K562 (cell line): ENCODE data around the gene DHRS4L2. TPM values are rescaled to one million over a fixed set of nuclear protein-coding genes. Genes with fewer than 3 reads are reported as not detected.

Experiments used
- ATAC-seq: fragments of 200-7000 bp; cut with Tn5 transposase; 3 replicates; pipeline ENCODE4 v1.9.1; 2020; ENCODE audit warnings: moderate library complexity
- BruUV-seq: library from RNA; stranded (reverse); fragments of 400-500 nt; replicated peaks from 2 replicates; lab custom pipeline; 2021; lab: Mats Ljungman, UMichigan
- CTCF ChIA-PET: fragments of 300-600 bp; formaldehyde crosslinking; extraction: SDS; loops from one replicate; lab custom pipeline; 2021; ENCODE audit warnings: low intra/inter-chr PET ratio; lab: Yijun Ruan, JAX
- POLR2A ChIA-PET: fragments of 300-600, 350-650 bp; sonication (Branson Sonifier 250); formaldehyde crosslinking; extraction: SDS; loops from one replicate; lab custom pipeline; 2021; ENCODE audit warnings: antibody characterized with exemption, inconsistent platforms; lab: Yijun Ruan, JAX
- DNase-seq, 4 experiments: peaks; one replicate each; pipeline versions ENCODE4 v3.0.0 to v3.0.0-alpha.2; 2011 to 2018; ENCODE audit warnings: low spot score in 3 of 4, mixed read lengths in 3 of 4; ENCODE audit errors: extremely low read depth in 1 of 4
- FAIRE-seq: peaks from 2 replicates; lab custom pipeline; 2011; peaks lifted over from hg19 to GRCh38; lab: Jason Lieb, UNC
- H2AFZ ChIP-seq: 2 replicates; pipeline ENCODE4 v1.6.0; 2011; ENCODE audit warnings: low read depth, low read length, control low read depth, inconsistent platforms
- H3K27ac ChIP-seq: fragments of 200-600 bp; 3 replicates; pipeline ENCODE4 v1.8.0; 2011; ENCODE audit warnings: low read depth, mild to moderate bottlenecking, control low read depth, inconsistent platforms, low read length, moderate library complexity, mixed read lengths; ENCODE audit errors: extremely low read depth
- H3K27me3 ChIP-seq, 2 experiments: fragments of 300-600 bp in 1 of 2; 2 replicates in 1 of 2; 3 replicates in 1 of 2; pipeline versions ENCODE4 v1.6.0 to v1.8.0; 2011; ENCODE audit warnings: inconsistent platforms in 2 of 2, low read length in 2 of 2, mild to moderate bottlenecking in 1 of 2, mixed read lengths in 1 of 2, moderate library complexity in 1 of 2; ENCODE audit not compliant: control insufficient read depth in 2 of 2, insufficient read depth in 2 of 2
- H3K36me3 ChIP-seq: fragments of 300-600 bp; 3 replicates; pipeline ENCODE4 v1.8.0; 2011; ENCODE audit warnings: mild to moderate bottlenecking, low read length, inconsistent platforms; ENCODE audit not compliant: control insufficient read depth, insufficient read depth
- H3K4me1 ChIP-seq, 2 experiments: fragments of 200-600 bp in 1 of 2; replicated peaks in 1 of 2; 2 replicates in 1 of 2; 3 replicates in 1 of 2; pipeline versions ENCODE4 v1.5.1 to v1.8.0; 2011; ENCODE audit warnings: inconsistent platforms in 2 of 2, low read length in 2 of 2, mild to moderate bottlenecking in 1 of 2, mixed read lengths in 1 of 2, moderate library complexity in 1 of 2; ENCODE audit not compliant: control insufficient read depth in 2 of 2, insufficient read depth in 2 of 2
- H3K4me2 ChIP-seq: 2 replicates; pipeline ENCODE4 v1.6.1; 2011; ENCODE audit warnings: low read length, control low read depth, inconsistent platforms, mixed read lengths; ENCODE audit not compliant: insufficient read depth
- H3K4me3 ChIP-seq: fragments of 200-600 bp; sonication (generic), shearing (Covaris generic); 2 replicates; pipeline ENCODE4 v1.5.1; 2016; ENCODE audit warnings: control low read depth, inconsistent platforms
- H3K79me2 ChIP-seq: fragments of 200-600 bp; 3 replicates; pipeline ENCODE4 v1.8.0; 2011; ENCODE audit warnings: low read length, inconsistent platforms; ENCODE audit not compliant: control insufficient read depth, insufficient read depth
- H3K9ac ChIP-seq, 2 experiments: 2 replicates each; pipeline versions ENCODE4 v1.6.0 to v1.6.1; 2011; ENCODE audit warnings: low read depth in 2 of 2, low read length in 2 of 2, control low read depth in 1 of 2, inconsistent platforms in 1 of 2, mild to moderate bottlenecking in 1 of 2, mixed read lengths in 1 of 2; ENCODE audit not compliant: insufficient read depth in 1 of 2
- H3K9me1 ChIP-seq: one replicate; pipeline ENCODE4 v1.6.0; 2011; ENCODE audit warnings: inconsistent platforms, mild to moderate bottlenecking, low read length, moderate library complexity; ENCODE audit not compliant: control insufficient read depth, insufficient read depth
- H3K9me3 ChIP-seq: replicated peaks from 2 replicates; pipeline ENCODE4 v1.5.1; 2011; ENCODE audit warnings: low read depth, low read length, inconsistent platforms; ENCODE audit not compliant: control insufficient read depth, insufficient read depth
- H4K20me1 ChIP-seq: replicated peaks from 2 replicates; pipeline ENCODE4 v1.6.1; 2011; ENCODE audit warnings: low read length, inconsistent platforms, mixed read lengths; ENCODE audit not compliant: control insufficient read depth, insufficient read depth
- ARID1B ChIP-seq: fragments of 450-650 bp; IDR thresholded peaks from 2 replicates; pipeline ENCODE4 v1.6.1; 2016; ENCODE audit warnings: antibody characterized with exemption, mild to moderate bottlenecking, inconsistent platforms
- ATF1 ChIP-seq, 2 experiments: fragments of 450-650 bp in 1 of 2; IDR thresholded peaks; 2 replicates each; pipeline ENCODE4 v1.6.1; 2016; ENCODE audit warnings: missing compliant biosample characterization in 1 of 2, missing genetic modification characterization in 1 of 2
- CCNT2 ChIP-seq: IDR thresholded peaks from 2 replicates; pipeline ENCODE4 v1.6.1; 2011; ENCODE audit warnings: borderline replicate concordance, low read depth, mild to moderate bottlenecking, moderate library complexity, mixed read lengths, low read length; ENCODE audit not compliant: insufficient read length; ENCODE audit errors: extremely low read depth
- CXXC5 ChIP-seq: fragments of 250-450 bp; sonication (Bioruptor Pico); IDR thresholded peaks from 2 replicates; pipeline ENCODE4 v1.8.0; 2022; ENCODE audit warnings: inconsistent platforms, mild to moderate bottlenecking, moderate library complexity
- ETS2 ChIP-seq: IDR thresholded peaks from 2 replicates; pipeline ENCODE4 v1.6.1; 2016; ENCODE audit warnings: borderline replicate concordance, missing genetic modification characterization, mild to moderate bottlenecking, moderate library complexity, missing compliant biosample characterization; ENCODE audit not compliant: poor library complexity, severe bottlenecking
- MAZ ChIP-seq, 2 experiments: fragments of 450-650 bp in 1 of 2; sonication (generic) in 1 of 2; formaldehyde crosslinking; IDR thresholded peaks in 1 of 2; conservative IDR thresholded peaks in 1 of 2; 2 replicates each; pipeline versions ENCODE4 v1.4.0 to v1.5.0; 2020; ENCODE audit warnings: mild to moderate bottlenecking in 1 of 2, missing genetic modification reagents in 1 of 2
- MEIS2 ChIP-seq: fragments of 450-650 bp; IDR thresholded peaks from 2 replicates; pipeline ENCODE4 v1.6.1; 2014; ENCODE audit warnings: mild to moderate bottlenecking; ENCODE audit not compliant: partially characterized antibody
- MTA3 ChIP-seq: fragments of 450-650 bp; formaldehyde crosslinking; IDR thresholded peaks from 2 replicates; pipeline ENCODE4 v1.6.1; 2017; ENCODE audit warnings: mild to moderate bottlenecking, borderline replicate concordance
- PHF20 ChIP-seq: fragments of 450-650 bp; IDR thresholded peaks from 2 replicates; pipeline ENCODE4 v1.6.1; 2018; ENCODE audit not compliant: partially characterized antibody
- PHF21A ChIP-seq: fragments of 450-650 bp; IDR thresholded peaks from 2 replicates; pipeline ENCODE4 v1.6.1; 2017; ENCODE audit warnings: low read depth, borderline replicate concordance
- POU5F1 ChIP-seq: fragments of 150-350 bp; IDR thresholded peaks from 2 replicates; pipeline ENCODE4 v1.6.1; 2014; ENCODE audit warnings: borderline replicate concordance, low read length, low read depth, mild to moderate bottlenecking; ENCODE audit not compliant: partially characterized antibody
- THAP12 ChIP-seq: fragments of 250-450 bp; sonication (Bioruptor Pico); IDR thresholded peaks from 2 replicates; pipeline ENCODE4 v1.9.0; 2021; ENCODE audit warnings: mild to moderate bottlenecking, inconsistent platforms
- ZNF12 ChIP-seq: sonication (generic); formaldehyde crosslinking; IDR thresholded peaks from 2 replicates; pipeline ENCODE4 v1.4.0; 2020; ENCODE audit warnings: mild to moderate bottlenecking, missing genetic modification reagents
- ZNF263 ChIP-seq: sonication (generic); formaldehyde crosslinking; IDR thresholded peaks from 2 replicates; pipeline ENCODE4 v1.8.0; 2022; ENCODE audit warnings: mild to moderate bottlenecking, missing genetic modification reagents, borderline replicate concordance
- WGBS: fragments of 100-300 bp; shearing (Covaris generic); methylation state at CpG from one replicate; pipeline ENCODE4 v1.1.6; 2016; ENCODE audit warnings: low coverage, mixed read lengths; ENCODE audit not compliant: insufficient coverage; ENCODE audit errors: missing lambda C conversion rate; 5-methylcytosine and 5-hydroxymethylcytosine counted together
- in situ Hi-C: fragments of 300-500 bp; cut with MboI; formaldehyde crosslinking; loops from 4 replicates; pipeline ENCODE4 v1.15.0; 2018; ENCODE audit warnings: inconsistent platforms, mixed read lengths
- intact Hi-C: fragments of 100-400 bp; cut with micrococcal nuclease; formaldehyde crosslinking; loops from 2 replicates; pipeline ENCODE4 v1.14.2; 2022
- polyA plus RNA-seq, 8 experiments: library from polyadenylated mRNA; depleted of rRNA in 4 of 8; stranded (reverse) in 5 of 8; unstranded in 3 of 8; fragments of >200 nt; fragmentation: Nextera tagmentation in 2 of 8; fragmentation: Illumina TruSeq in 1 of 8; extraction: Ambion mirVana in 2 of 8; extraction: Trizol in 1 of 8; gene quantifications; 2 replicates each; pipeline versions ENCODE4 v1.2.1 to v1.2.3, GENCODE V29; 2011 to 2014; ENCODE audit warnings: inconsistent platforms in 1 of 8, missing spikeins in 1 of 8
- total RNA-seq, 7 experiments: library from RNA; depleted of rRNA in 6 of 7; stranded (reverse); fragments of >200 nt in 6 of 7; fragmentation: Illumina TruSeq in 2 of 7; extraction: Trizol in 2 of 7; gene quantifications; 2 replicates each; pipeline versions ENCODE4 v1.2.1 to v1.2.3, GENCODE V29; 2011 to 2021; ENCODE audit warnings: low replicate concordance in 1 of 7
- TF ChIP-seq, protein P1 (sequence below), 3 experiments: fragments of 200-800 bp in 1 of 3; sonication (Bioruptor generic) in 1 of 3; sonication (generic) in 1 of 3; formaldehyde crosslinking in 1 of 3; IDR thresholded peaks; 2 replicates each; pipeline versions ENCODE4 v1.6.1 to v1.8.0; 2016 to 2022; ENCODE audit warnings: mild to moderate bottlenecking in 2 of 3, missing compliant biosample characterization in 2 of 3, missing genetic modification characterization in 2 of 3, missing genetic modification reagents in 1 of 3

DHRS4L2 gene
- total and polyA plus RNA-seq, 9 of the 15 experiments (the other 6 are each of a cell fraction or from before 2014, with no cell fraction given) = 2.3 to 13.7 (median 8.1) TPM

GRCh38 chr14:24051789-24052655 is 63.3 kb downstream of the DHRS4L2 start, which contains the start of gene CARMIL3:
Gene CARMIL3 (plus strand): TSS chr14:24052009. CDS start chr14:24052154, 145 bp downstream.
- in situ Hi-C loops = loop anchor here (10.0 kb wide), 1 partner anchor 383 kb away; no protein-coding TSS in a partner anchor
- Histone ChIP-seq H2AFZ (peak within 1 kb of the TSS; percentile 85), H3K4me2 (peak within 1 kb of the TSS; percentile 73), H3K9ac (peak within 1 kb of the TSS; percentile 56 to 88; a peak in 3 of 4 replicates), H3K27ac (no peak within 1 kb of the TSS), H3K79me2 (no peaks in the 10 kb centered on the region), H3K9me3 (no peaks in the 10 kb centered on the region), H4K20me1 (peaks cover 4% of the 10 kb centered on the region), H3K9me1 (no peaks in the 10 kb centered on the region), H3K4me1 (peaks cover 9 to 20% of the 10 kb centered on the region in 2 experiments; a peak in 3 of 5 replicates), H3K27me3 (peaks cover 0 to 25% of the 10 kb centered on the region in 2 experiments; a peak in 2 of 5 replicates), H3K36me3 (no peaks in the 10 kb centered on the region), H3K4me3 (peak within 1 kb of the TSS; percentile 43)
- ChIA-PET CTCF (no interaction called here), POLR2A (interaction anchor here (0.6 to 1.1 kb wide), 3 partner anchors 63 to 237 kb away, joined by 3 read pairs; partner anchors contain the start of gene IRF9)
- intact Hi-C loops = no loop called here
- DNase-seq (peak; percentile 70 to 89 (median 84)), FAIRE-seq (no peak), ATAC-seq (peak; percentile 96)
- no TSS peak for BruUV-seq
- WGBS = 1% methylated on average over 14 of the region's 92 CpGs
- peak; percentile 36; the same call in 1 of the 2 replicates for TF ChIP-seq ZNF12 (CRISPR knock-in tag)
- TF ChIP-seq ATF1 (CRISPR knock-in tag; IDR thresholded peaks at IDR 0.05) = no peak
- no peak for TF ChIP-seq ATF1 (tag; IDR thresholded peaks at IDR 0.05)
- no peak for TF ChIP-seq ARID1B
- TF ChIP-seq PHF21A = no peak
- TF ChIP-seq, protein P1, sequence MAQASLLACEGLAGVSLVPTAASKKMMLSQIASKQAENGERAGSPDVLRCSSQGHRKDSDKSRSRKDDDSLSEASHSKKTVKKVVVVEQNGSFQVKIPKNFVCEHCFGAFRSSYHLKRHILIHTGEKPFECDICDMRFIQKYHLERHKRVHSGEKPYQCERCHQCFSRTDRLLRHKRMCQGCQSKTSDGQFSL (CRISPR knock-in tag; IDR thresholded peaks at IDR 0.05) = 0 out of 2 replicates have a peak, but pooled peaks have one; percentile 12
- TF ChIP-seq, protein P1 (tag; IDR thresholded peaks at IDR 0.05) = no peak
- no peak for TF ChIP-seq PHF20
- peak; percentile 49 to 77 for TF ChIP-seq MAZ (CRISPR knock-in tag; conservative IDR thresholded peaks at IDR 0.05 in 1 of 2, IDR thresholded peaks at IDR 0.05 in 1 of 2)
- TF ChIP-seq MEIS2 = peak; percentile 18
- no peak for TF ChIP-seq THAP12 (CRISPR knock-in tag)
- peak; percentile 40 for TF ChIP-seq CCNT2
- no peak; the same call in 1 of the 2 replicates for TF ChIP-seq MTA3
- TF ChIP-seq CXXC5 (CRISPR knock-in tag) = peak; percentile 20
- TF ChIP-seq POU5F1 = no peak
- TF ChIP-seq ZNF263 (CRISPR knock-in tag) = 0 out of 2 replicates have a peak, but pooled peaks have one; percentile 30
- no peak for TF ChIP-seq ETS2 (tag)
